Activated CD4-positive, alpha-beta memory T cell treated with anti-CD3 and anti-CD28 coated beads, Interleukin-2, amount 10 ng/mL, durations not matched to agents 7 days and 5 days (primary cell): ENCODE results near the gene DNAAF1. TPM values are rescaled to one million over a fixed set of nuclear protein-coding genes. Genes with fewer than 3 reads are reported as not detected.
A peak's percentile ranks its signal among the peaks of the same experiment; 100 is the strongest.

Source experiments
- CTCF ChIA-PET: fragments of 350-600 bp; sonication (Branson Sonifier 250); formaldehyde crosslinking; loops from one replicate; lab custom pipeline; 2021; ENCODE audit warnings: antibody characterized with exemption, inconsistent platforms; lab: Charles Lee
- POLR2A ChIA-PET: fragments of 350-600 bp; sonication (Branson Sonifier 250); formaldehyde crosslinking; loops from one replicate; lab custom pipeline; 2021; ENCODE audit warnings: antibody characterized with exemption; lab: Charles Lee
- DNase-seq: peaks from one replicate; pipeline ENCODE4 v3.0.0-alpha.2; 2020
- H3K27ac Mint-ChIP-seq: one replicate; pipeline ENCODE4 v1.8.0; 2021; ENCODE audit warnings: mild to moderate bottlenecking, mixed read lengths
- H3K27me3 Mint-ChIP-seq: one replicate; pipeline ENCODE4 v1.8.0; 2021; ENCODE audit warnings: mixed read lengths
- H3K36me3 Mint-ChIP-seq: one replicate; pipeline ENCODE4 v1.8.0; 2021; ENCODE audit warnings: low read depth, mixed read lengths
- H3K4me1 Mint-ChIP-seq: one replicate; pipeline ENCODE4 v1.8.0; 2021; ENCODE audit warnings: mixed read lengths
- H3K4me3 Mint-ChIP-seq: one replicate; pipeline ENCODE4 v1.8.0; 2021; ENCODE audit warnings: mild to moderate bottlenecking, mixed read lengths
- H3K9me3 Mint-ChIP-seq: one replicate; pipeline ENCODE4 v1.8.0; 2021; ENCODE audit warnings: mixed read lengths
- total RNA-seq, 2 experiments: library from RNA; stranded (reverse); gene quantifications; one replicate each; pipeline ENCODE4 v1.2.3, GENCODE V29; 2021

The DNAAF1 gene
- total RNA-seq, 2 experiments from 2014 or later, result not detected

- CTCF ChIA-PET, result interaction anchor here (0.6 to 2.3 kb wide), 4 partner anchors 17 to 85 kb away, joined by 4 to 13 read pairs (median 5); partner anchors contain the start of genes MBTPS1 and TAF1C
- no peak for DNase-seq
- POLR2A ChIA-PET, result no interaction called here
- Mint-ChIP-seq H3K27ac (no peak overlapping the region), H3K4me1 (peaks cover 5% of the 10 kb centered on the region), H3K4me3 (no peak overlapping the region), H3K27me3 (peaks cover 27% of the 10 kb centered on the region), H3K36me3 (no peaks in the 10 kb centered on the region), H3K9me3 (no peaks in the 10 kb centered on the region)
These were observed 24.7 kb downstream of the DNAAF1 start for GRCh38 chr16:84169765-84170310.

GRCh38 chr16:84174396-84174795 lies 29.3 kb downstream of the DNAAF1 start:
- Mint-ChIP-seq H3K27me3 (peaks cover 17% of the 10 kb centered on the region), H3K36me3 (peaks cover 5% of the 10 kb centered on the region), H3K27ac (no peak overlapping the region), H3K9me3 (no peaks in the 10 kb centered on the region), H3K4me1 (peaks cover 2% of the 10 kb centered on the region), H3K4me3 (no peak overlapping the region)
- ChIA-PET CTCF (interaction anchor here (1.0 to 4.4 kb wide), 8 partner anchors 8 to 113 kb away, joined by 3 to 49 read pairs (median 6); partner anchors contain the start of gene TAF1C), POLR2A (interaction anchor here (2.0 kb wide), 1 partner anchor 90 kb away, joined by 5 read pairs; no protein-coding TSS in a partner anchor)
- DNase-seq, result no peak

- peak; percentile 68 for DNase-seq
- CTCF ChIA-PET, result interaction anchor here (0.9 to 4.4 kb wide), 12 partner anchors 9 to 219 kb away, joined by 3 to 49 read pairs (median 4); partner anchors contain the start of genes MBTPS1 and TAF1C
- Mint-ChIP-seq H3K36me3 (peaks cover 5% of the 10 kb centered on the region), H3K4me1 (peaks cover 2% of the 10 kb centered on the region), H3K27ac (no peak overlapping the region), H3K9me3 (no peaks in the 10 kb centered on the region), H3K27me3 (peaks cover 11% of the 10 kb centered on the region), H3K4me3 (no peak overlapping the region)
- POLR2A ChIA-PET, result interaction anchor here (1.2 to 2.0 kb wide), 4 partner anchors 11 to 91 kb away, joined by 3 to 6 read pairs (median 4); partner anchors contain the start of genes DNAAF1, HSDL1 and TAF1C
These were observed 30.4 kb downstream of the DNAAF1 start for GRCh38 chr16:84175350-84176081.

GRCh38 chr16:84176192-84177053 lies 31.3 kb downstream of the DNAAF1 start:
- no peak overlapping the region for H3K4me3 Mint-ChIP-seq
- H3K4me1 Mint-ChIP-seq, result peaks cover 2% of the 10 kb centered on the region
- H3K27ac Mint-ChIP-seq, result no peak overlapping the region
- DNase-seq, result no peak
- POLR2A ChIA-PET, result interaction anchor here (1.2 to 2.0 kb wide), 4 partner anchors 11 to 92 kb away, joined by 3 to 6 read pairs (median 4); partner anchors contain the start of genes DNAAF1, HSDL1 and TAF1C
- H3K36me3 Mint-ChIP-seq, result peaks cover 5% of the 10 kb centered on the region
- no peaks in the 10 kb centered on the region for H3K9me3 Mint-ChIP-seq
- CTCF ChIA-PET, result interaction anchor here (0.9 to 4.4 kb wide), 10 partner anchors 10 to 220 kb away, joined by 3 to 49 read pairs (median 5); partner anchors contain the start of genes MBTPS1 and TAF1C
- H3K27me3 Mint-ChIP-seq, result peaks cover 11% of the 10 kb centered on the region

- peaks cover 9% of the 10 kb centered on the region for H3K36me3 Mint-ChIP-seq
- H3K4me3 Mint-ChIP-seq, result no peak overlapping the region
- ChIA-PET POLR2A (interaction anchor here (1.7 kb wide), 1 partner anchor 92 kb away, joined by 4 read pairs; no protein-coding TSS in a partner anchor), CTCF (interaction anchor here (1.1 to 1.8 kb wide), 3 partner anchors 9 to 114 kb away, joined by 3 to 7 read pairs (median 4); partner anchors contain the start of gene TAF1C)
- DNase-seq, result no peak
- no peaks in the 10 kb centered on the region for H3K9me3 Mint-ChIP-seq
- H3K27ac Mint-ChIP-seq, result peak overlapping the region; percentile 32
- peaks cover 2% of the 10 kb centered on the region for H3K4me1 Mint-ChIP-seq
- H3K27me3 Mint-ChIP-seq, result peaks cover 11% of the 10 kb centered on the region
These were observed 32.6 kb downstream of the DNAAF1 start for GRCh38 chr16:84177741-84178073.

GRCh38 chr16:84178146-84178765 lies 33.1 kb downstream of the DNAAF1 start:
- ChIA-PET POLR2A (interaction anchor here (1.7 kb wide), 1 partner anchor 93 kb away, joined by 4 read pairs; no protein-coding TSS in a partner anchor), CTCF (interaction anchor here (1.3 to 1.8 kb wide), 2 partner anchors 9 to 94 kb away, joined by 4 to 7 read pairs; partner anchors contain the start of gene TAF1C)
- DNase-seq, result no peak
- no peaks in the 10 kb centered on the region for H3K9me3 Mint-ChIP-seq
- H3K27me3 Mint-ChIP-seq, result peaks cover 9% of the 10 kb centered on the region
- no peak overlapping the region for H3K4me3 Mint-ChIP-seq
- peak overlapping the region; percentile 32 for H3K27ac Mint-ChIP-seq
- H3K4me1 Mint-ChIP-seq, result peaks cover 2% of the 10 kb centered on the region
- H3K36me3 Mint-ChIP-seq, result peaks cover 12% of the 10 kb centered on the region

GRCh38 chr16:84178892-84179611 lies 33.9 kb downstream of the DNAAF1 start:
- DNase-seq, result no peak
- ChIA-PET POLR2A (interaction anchor here (0.6 kb wide), 1 partner anchor 10 kb away, joined by 4 read pairs; no protein-coding TSS in a partner anchor), CTCF (no interaction called here)
- peaks cover 9% of the 10 kb centered on the region for H3K27me3 Mint-ChIP-seq
- H3K36me3 Mint-ChIP-seq, result peaks cover 15% of the 10 kb centered on the region
- no peaks in the 10 kb centered on the region for H3K9me3 Mint-ChIP-seq
- H3K4me3 Mint-ChIP-seq, result no peak overlapping the region
- peaks cover 2% of the 10 kb centered on the region for H3K4me1 Mint-ChIP-seq
- H3K27ac Mint-ChIP-seq, result no peak overlapping the region

- H3K4me1 Mint-ChIP-seq, result peaks cover 6% of the 10 kb centered on the region
- POLR2A ChIA-PET, result no interaction called here
- H3K36me3 Mint-ChIP-seq, result peaks cover 18% of the 10 kb centered on the region
- no peak overlapping the region for H3K27ac Mint-ChIP-seq
- no peak for DNase-seq
- H3K27me3 Mint-ChIP-seq, result peaks cover 5% of the 10 kb centered on the region
- H3K4me3 Mint-ChIP-seq, result no peak overlapping the region
- H3K9me3 Mint-ChIP-seq, result no peaks in the 10 kb centered on the region
- CTCF ChIA-PET, result no interaction called here
These were observed 34.7 kb downstream of the DNAAF1 start for GRCh38 chr16:84179612-84180320.

GRCh38 chr16:84180519-84181140 lies 35.5 kb downstream of the DNAAF1 start:
- Mint-ChIP-seq H3K4me3 (no peak overlapping the region), H3K4me1 (peaks cover 13% of the 10 kb centered on the region), H3K27me3 (no peaks in the 10 kb centered on the region), H3K27ac (no peak overlapping the region), H3K9me3 (no peaks in the 10 kb centered on the region), H3K36me3 (peaks cover 20% of the 10 kb centered on the region)
- DNase-seq, result no peak
- ChIA-PET POLR2A (no interaction called here), CTCF (no interaction called here)

- CTCF ChIA-PET, result no interaction called here
- Mint-ChIP-seq H3K36me3 (peaks cover 20% of the 10 kb centered on the region), H3K27me3 (no peaks in the 10 kb centered on the region), H3K9me3 (no peaks in the 10 kb centered on the region), H3K4me3 (no peak overlapping the region), H3K27ac (no peak overlapping the region), H3K4me1 (peaks cover 20% of the 10 kb centered on the region)
- POLR2A ChIA-PET, result interaction anchor here (0.9 kb wide), 1 partner anchor 8 kb away, joined by 3 read pairs; no protein-coding TSS in a partner anchor
- DNase-seq, result no peak
These were observed 36.2 kb downstream of the DNAAF1 start for GRCh38 chr16:84181144-84181915.
